ENCODE measurements around the gene SLC29A3. TPM values are rescaled to one million over a fixed set of nuclear protein-coding genes. Genes with fewer than 3 reads are reported as not detected.
"Not testable (repeated sequence)": the region's sequence is repeated elsewhere in the genome, so short reads cannot be mapped to it uniquely, and the experiment has no call there.

The SLC29A3 gene
- total RNA-seq = 1 to 10 TPM; 2.6 to 3.2 TPM

DNA sequence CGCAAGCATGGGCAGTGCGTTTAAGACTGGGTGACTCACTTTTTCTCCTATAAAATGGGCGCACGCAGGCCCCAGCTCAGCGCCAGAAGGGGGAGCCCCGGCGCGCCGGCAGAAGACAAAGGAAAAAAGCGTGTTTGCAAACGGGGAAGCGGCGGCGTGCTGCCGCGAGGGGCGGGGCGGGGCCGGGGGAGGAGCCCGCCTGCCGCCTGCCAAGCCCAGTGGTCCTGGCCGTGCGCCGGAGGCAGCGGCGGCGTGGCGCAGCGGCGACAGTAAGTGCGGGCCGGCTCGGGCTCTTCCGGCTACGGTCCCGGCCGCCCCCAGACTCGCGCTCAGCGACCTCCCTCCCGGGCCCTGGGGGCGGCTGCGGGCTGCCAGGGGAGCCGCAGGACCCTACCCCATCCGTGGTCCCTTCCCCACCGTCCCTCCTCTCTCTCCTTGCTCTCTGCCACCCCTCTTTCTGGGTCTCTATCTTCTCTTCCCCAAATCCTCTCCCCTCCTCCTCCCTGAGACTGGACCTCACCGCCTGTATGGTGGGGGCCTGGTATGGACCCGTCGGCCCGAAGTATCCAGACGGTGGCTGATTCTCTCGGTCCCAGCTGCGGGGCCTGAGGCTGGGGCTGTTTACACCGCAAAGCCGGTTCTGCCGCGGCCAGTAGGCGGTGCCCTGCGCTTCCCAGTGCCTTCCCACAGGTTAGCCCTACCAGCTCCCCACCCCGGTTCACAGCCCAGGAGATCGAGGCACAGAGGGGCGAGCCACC lies at the start of gene SLC29A3:
SLC29A3 (plus strand) TSS at position 218 of the 758 bp plus-strand sequence; CDS start at position 269, 51 bp downstream.
- Mint-ChIP-seq H3K36me3 (ENCODE audit: low read depth) (peaks cover 7% of the 10 kb centered on the region), H3K4me1 (peaks cover 23% of the 10 kb centered on the region), H3K27ac (peak within 1 kb of the TSS; percentile 55), H3K27me3 (no peaks in the 10 kb centered on the region), H3K4me3 (peak within 1 kb of the TSS; percentile 87), H3K9me3 (no peaks in the 10 kb centered on the region)
- CTCF ChIA-PET = interaction anchor here (0.7 to 2.4 kb wide), 16 partner anchors 10 to 577 kb away, joined by 3 to 10 read pairs (median 4); no protein-coding TSS in a partner anchor
- peak; percentile 91 for DNase-seq
- POLR2A ChIA-PET = interaction anchor here (0.9 to 1.5 kb wide), 6 partner anchors 9 to 379 kb away, joined by 3 to 6 read pairs (median 3); no protein-coding TSS in a partner anchor

DNA sequence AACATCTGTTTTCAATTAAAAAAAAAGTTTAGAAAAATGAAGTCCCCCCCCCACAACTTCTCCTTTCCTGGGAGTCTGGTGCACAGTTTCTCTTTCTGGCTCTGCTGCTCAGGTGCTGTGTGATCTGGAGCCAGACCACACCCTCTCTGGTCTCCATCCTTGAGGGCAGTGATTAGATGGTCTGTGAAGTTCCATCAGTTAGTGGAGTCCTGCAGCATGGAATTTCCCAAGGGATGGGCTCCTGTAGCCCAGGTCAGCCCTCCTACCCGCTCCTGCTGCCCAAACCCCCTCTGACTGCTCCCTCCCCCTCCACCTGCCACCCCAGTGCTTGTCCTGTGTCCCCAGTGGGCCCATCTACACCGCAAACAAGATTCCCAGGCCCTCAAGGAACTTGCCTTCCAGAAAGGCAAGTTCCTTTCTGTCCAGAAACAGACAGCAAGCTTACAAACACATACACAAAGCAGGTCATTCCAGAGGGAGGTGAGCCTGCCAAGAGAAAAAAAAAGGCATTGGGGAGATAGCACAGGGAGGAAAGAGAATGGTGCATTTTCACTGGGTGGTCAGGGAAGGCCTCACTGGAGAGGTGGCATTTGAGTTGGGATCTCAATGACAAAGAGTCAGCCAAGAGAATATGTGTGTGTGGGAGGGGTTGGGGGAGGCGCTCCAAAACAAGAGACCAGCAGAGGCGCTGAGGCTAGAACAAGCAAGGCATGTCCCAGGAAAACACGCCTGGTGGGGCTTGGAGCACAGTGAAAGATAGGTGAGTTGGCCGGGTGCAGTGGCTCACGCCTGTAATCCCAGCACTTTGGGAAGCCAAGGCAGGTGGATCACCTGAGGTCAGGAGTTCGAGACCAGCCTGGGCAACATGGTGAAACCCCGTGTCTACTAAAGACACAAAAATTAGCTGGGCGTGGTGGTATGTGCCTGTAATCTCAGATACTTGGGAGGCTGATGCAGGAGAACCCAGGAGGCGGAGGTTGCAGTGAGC lies 49.5 kb upstream of the SLC29A3 start:
- Mint-ChIP-seq H3K4me3 (no peak overlapping the region), H3K4me1 (no peaks in the 10 kb centered on the region), H3K27me3 (no peaks in the 10 kb centered on the region), H3K27ac (no peak overlapping the region), H3K36me3 (ENCODE audit: low read depth) (no peaks in the 10 kb centered on the region), H3K9me3 (no peaks in the 10 kb centered on the region)
- DNase-seq = no peak
- ChIA-PET CTCF (interaction anchor here (0.6 to 2.4 kb wide), 5 partner anchors 10 to 54 kb away, joined by 3 to 7 read pairs (median 3); no protein-coding TSS in a partner anchor), POLR2A (no interaction called here)

DNA sequence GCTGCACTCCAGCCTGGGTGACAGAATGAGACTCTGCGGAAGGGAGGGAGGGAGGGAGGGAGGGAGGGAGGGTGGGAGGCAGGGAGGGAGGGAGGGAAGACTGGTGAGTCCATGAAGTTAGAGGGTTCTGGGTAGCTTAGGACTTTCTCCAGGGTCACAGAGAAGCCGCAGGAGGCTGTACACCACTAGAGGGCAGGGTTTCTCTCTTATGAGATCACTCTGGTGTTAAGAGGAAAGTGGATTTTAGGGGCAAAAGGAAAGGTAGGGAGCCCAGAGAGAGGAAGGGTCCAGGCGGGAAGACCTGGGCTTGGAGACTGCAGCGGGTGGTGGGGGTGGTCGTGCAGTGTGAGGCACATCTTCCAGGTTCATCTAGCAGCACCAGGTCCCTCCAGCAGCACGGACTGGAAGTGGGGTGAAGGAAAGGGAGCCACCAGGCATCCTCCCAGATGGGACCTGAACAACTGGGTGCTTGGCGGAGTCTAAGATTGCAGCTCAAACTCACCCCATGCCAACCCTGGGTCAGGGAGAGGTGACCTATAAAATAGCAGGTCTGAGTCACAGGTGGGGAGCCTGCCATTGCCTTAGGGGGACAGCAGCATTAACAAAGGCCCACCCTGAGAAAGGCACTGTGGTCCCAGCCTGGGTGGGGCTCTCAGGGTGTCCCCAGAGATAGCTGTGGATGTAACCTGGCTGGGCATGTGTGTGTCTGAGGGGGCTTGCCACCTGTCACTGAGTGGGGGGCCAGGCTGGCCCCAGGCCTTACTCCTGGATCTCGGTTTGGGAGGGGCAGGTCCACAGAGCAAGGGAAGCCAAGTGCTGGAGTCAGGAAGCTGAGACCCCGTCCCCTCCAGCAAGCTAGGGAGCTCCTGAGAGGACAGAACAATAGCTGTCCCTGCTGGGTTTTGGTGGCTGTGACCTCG lies 48.5 kb upstream of the SLC29A3 start:
- POLR2A ChIA-PET = no interaction called here
- Mint-ChIP-seq H3K27me3 (no peaks in the 10 kb centered on the region), H3K9me3 (no peaks in the 10 kb centered on the region), H3K4me3 (no peak overlapping the region), H3K36me3 (ENCODE audit: low read depth) (no peaks in the 10 kb centered on the region), H3K4me1 (no peaks in the 10 kb centered on the region), H3K27ac (no peak overlapping the region)
- peak; percentile 38 for DNase-seq
- CTCF ChIA-PET = interaction anchor here (0.7 to 2.4 kb wide), 7 partner anchors 10 to 55 kb away, joined by 3 to 7 read pairs (median 3); partner anchors contain the start of gene SLC29A3

DNA sequence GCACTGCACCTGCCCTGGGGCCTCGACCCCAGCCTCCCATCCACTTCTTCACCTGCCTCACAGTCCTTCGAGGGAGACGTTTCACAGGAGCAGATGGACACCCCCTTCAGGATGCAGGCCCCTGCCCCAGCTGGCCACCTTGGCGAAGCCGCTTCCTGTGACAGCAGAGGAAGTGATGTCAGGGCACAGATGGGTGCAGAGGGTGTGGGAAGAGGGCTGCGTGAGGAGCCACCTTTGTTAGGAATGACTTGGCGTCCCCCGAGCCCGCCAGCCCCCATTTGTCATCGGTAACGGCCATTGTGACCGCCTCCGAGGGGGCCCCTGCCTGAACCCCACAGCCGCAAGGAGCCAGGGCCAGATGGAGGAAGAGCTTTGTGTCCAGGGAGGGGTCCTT lies 47.4 kb upstream of the SLC29A3 start:
- Mint-ChIP-seq H3K27me3 (no peaks in the 10 kb centered on the region), H3K9me3 (no peaks in the 10 kb centered on the region), H3K27ac (no peak overlapping the region), H3K36me3 (ENCODE audit: low read depth) (no peaks in the 10 kb centered on the region), H3K4me3 (no peak overlapping the region), H3K4me1 (no peaks in the 10 kb centered on the region)
- ChIA-PET CTCF (interaction anchor here (1.3 to 2.4 kb wide), 3 partner anchors 9 to 47 kb away, joined by 3 to 7 read pairs (median 4); partner anchors contain the start of gene SLC29A3), POLR2A (no interaction called here)
- no peak for DNase-seq

DNA sequence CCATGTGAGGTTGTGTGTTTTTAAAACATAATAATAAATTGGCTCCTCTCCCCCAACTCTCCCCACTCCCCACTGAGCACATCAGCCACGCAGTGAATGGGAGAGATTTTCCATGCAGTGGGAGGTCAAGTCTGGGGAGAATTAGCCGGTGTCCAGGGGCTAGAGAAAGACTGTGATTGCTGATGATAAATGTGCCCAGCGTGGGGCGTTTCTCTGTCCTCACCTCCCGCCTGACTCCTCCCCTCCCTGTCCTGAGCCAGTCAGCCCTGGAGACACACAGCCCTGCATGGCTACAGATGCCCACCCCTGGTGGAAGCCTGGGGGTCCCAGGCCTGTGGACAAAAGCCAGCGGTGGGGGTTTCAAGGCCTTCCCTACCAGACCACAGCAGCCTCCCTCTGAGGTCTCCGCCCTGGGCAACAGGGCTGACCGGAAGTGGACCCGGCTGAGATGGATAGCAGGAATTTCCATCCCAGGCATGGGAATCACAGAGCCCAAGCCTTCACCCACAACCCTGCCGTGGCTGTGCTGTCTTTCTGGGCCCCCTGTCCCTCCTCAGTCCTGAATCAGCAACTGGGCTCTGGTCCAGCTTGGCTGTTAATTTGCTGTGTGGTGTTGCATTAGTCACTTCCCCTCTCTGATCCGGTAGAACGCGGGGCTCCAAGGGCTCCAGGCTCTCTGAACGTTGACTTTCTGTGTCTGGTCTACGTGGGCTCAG lies 46.8 kb upstream of the SLC29A3 start:
- Mint-ChIP-seq H3K36me3 (ENCODE audit: low read depth) (no peaks in the 10 kb centered on the region), H3K27ac (no peak overlapping the region)
- CTCF ChIA-PET = interaction anchor here (2.4 kb wide), 1 partner anchor 13 kb away, joined by 7 read pairs; no protein-coding TSS in a partner anchor

DNA sequence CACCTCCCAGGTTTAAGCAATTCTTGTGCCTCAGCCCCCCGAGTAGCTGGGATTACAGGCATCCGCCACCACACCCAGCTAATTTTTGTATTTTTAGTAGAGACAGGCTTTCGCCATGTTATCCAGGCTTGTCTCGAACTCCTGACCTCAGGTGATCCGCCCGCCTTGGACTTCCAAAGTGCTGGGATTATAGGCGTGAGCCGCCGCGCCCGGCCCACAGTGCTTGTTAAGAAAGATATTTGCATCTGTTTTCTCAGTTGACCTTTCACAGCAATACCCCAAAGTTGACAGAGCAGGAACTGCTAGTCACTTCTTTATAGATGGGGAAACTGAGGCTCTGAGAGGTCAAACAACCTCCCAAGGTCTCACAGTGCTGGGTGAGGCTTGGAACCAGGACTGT lies 46.1 kb upstream of the SLC29A3 start:
- CTCF ChIA-PET; POLR2A ChIA-PET; H3K36me3 Mint-ChIP-seq (ENCODE audit: low read depth); H3K9me3 Mint-ChIP-seq; H3K27ac Mint-ChIP-seq; H3K4me1 Mint-ChIP-seq; DNase-seq; H3K27me3 Mint-ChIP-seq; H3K4me3 Mint-ChIP-seq: not testable (repeated sequence)

More for the DNA sequence above, 46.8 kb upstream of the SLC29A3 start:
- no peaks in the 10 kb centered on the region for H3K27me3 Mint-ChIP-seq
- no peaks in the 10 kb centered on the region for H3K4me1 Mint-ChIP-seq
- no peak for DNase-seq
- H3K4me3 Mint-ChIP-seq = no peak overlapping the region
- POLR2A ChIA-PET = no interaction called here
- H3K9me3 Mint-ChIP-seq = no peaks in the 10 kb centered on the region

DNA sequence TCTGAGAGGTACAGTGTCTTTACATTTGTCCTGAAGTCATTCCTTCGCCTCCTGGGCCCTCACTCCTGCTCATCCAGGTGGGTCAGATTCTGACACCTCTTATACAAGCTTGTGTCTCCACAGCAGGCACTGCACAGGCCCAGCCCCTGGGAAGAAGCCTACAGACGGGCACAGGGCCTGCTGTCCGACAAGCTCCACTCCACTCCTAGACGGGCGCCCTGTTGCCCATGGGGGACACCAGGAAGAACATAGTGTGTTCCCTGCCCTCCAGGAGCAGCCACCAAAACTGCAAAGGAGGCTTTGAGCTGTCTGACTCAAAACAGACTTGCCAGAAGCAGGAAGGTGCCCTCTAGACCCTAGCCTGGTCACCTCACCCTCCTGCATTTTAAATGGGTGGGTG lies 45.6 kb upstream of the SLC29A3 start:
- Mint-ChIP-seq H3K27me3 (no peaks in the 10 kb centered on the region), H3K27ac (no peak overlapping the region), H3K9me3 (no peaks in the 10 kb centered on the region), H3K4me1 (no peaks in the 10 kb centered on the region), H3K36me3 (ENCODE audit: low read depth) (no peaks in the 10 kb centered on the region), H3K4me3 (no peak overlapping the region)
- DNase-seq = no peak
- ChIA-PET POLR2A (no interaction called here), CTCF (no interaction called here)

DNA sequence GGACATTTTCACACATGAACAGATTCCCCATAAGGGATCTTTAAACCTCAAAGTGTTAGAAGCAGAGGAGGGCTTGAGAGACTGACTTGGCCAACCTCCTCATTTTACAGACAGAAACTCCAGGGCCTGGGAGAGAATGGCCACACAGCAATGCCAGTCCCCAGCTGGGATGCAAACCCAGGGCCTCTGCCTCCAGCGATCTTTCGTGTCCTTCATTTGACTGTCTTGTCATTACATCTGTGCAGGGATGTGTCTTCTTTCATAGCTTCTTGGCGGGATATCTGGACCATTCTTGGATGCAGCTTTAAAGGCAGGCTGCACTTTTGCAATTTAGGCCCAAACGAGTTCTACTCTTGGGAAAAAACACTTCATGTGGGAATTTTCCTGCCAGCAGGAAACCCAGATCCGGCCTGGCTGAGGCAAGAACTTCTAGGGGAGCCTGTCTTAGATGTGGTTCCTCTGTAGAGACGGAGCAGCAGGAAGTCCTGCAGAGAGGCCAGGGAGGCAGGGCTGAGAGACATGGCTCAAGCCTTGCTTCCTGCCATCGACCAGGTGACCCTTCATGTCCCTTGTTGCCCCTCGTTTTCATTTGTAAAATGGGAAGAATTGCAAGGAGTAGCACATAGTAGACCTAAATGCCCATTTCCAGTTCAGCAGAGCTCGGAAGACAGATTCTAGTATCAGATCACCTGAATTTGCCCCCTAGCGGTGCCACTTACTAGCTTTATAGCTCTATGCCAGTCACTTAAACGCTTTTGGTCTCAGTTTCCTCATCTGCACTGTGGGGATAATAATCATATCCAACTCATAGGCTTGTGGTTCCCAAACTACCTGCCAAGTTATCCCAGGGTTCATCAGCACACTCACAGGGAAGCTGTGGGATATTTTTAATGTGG lies 43.9 kb upstream of the SLC29A3 start:
- ChIA-PET POLR2A (no interaction called here), CTCF (no interaction called here)
- H3K9me3 Mint-ChIP-seq = no peaks in the 10 kb centered on the region
- no peak overlapping the region for H3K4me3 Mint-ChIP-seq
- H3K36me3 Mint-ChIP-seq (ENCODE audit: low read depth) = no peaks in the 10 kb centered on the region
- H3K27me3 Mint-ChIP-seq = no peaks in the 10 kb centered on the region
- DNase-seq = no peak
- no peak overlapping the region for H3K27ac Mint-ChIP-seq
- no peaks in the 10 kb centered on the region for H3K4me1 Mint-ChIP-seq

DNA sequence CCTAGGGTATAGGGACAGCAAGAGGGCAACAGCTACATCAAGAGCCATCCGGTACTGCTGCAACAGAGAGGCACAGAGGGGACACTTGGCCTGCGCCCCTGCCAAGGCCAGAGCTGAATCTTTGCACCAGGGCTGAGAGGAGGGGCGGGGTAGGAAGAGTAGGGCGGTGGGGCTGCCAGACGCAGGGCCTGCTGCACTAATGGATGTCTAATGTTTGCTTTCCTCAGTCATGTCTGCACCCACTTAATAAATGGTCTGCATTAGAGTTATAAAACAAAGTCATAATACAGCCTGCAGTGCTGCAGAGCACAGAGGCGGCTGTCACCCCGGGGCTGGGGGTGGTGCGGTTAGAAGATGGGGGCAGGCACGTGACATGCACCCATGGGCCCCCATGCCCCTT lies 42.2 kb upstream of the SLC29A3 start:
- CTCF ChIA-PET = no interaction called here

DNA sequence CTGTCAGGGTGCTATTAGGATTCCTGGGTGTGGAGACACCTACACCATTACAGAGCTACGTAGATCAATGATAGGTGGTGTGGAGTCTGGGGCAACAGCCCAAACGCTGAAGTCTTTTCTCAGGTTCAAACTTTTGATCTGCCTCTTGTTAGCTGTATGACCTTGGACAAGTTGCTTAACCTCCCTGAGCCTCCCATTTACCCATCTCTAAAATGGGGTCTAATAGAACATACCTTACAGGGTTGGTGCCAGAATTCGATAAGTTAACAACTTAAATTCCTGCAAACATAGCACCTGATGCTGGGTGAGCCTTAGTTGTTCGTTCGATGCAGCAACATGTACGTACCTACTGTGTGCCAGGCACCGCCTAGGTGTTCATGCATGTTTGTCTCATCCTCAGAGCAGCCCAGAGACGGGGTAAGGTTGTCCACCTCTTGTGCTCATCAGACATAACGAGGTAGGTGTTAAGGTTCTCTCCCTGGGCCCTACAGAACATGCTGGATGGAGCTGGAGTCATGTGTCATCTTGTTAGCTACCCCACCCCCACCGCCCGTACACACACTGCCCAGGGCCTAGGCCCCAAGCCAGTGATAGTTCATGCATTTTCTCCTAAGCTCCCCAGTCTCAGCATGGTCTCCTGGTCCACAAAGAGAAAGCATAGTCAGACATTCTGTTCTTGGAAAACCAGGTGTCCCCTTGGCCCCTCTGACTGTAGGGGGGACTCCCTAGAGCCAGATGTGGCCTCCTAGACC lies 41.0 kb upstream of the SLC29A3 start:
- DNase-seq = no peak
- Mint-ChIP-seq H3K36me3 (ENCODE audit: low read depth) (no peaks in the 10 kb centered on the region), H3K9me3 (no peaks in the 10 kb centered on the region), H3K4me3 (no peak overlapping the region), H3K4me1 (no peaks in the 10 kb centered on the region), H3K27me3 (no peaks in the 10 kb centered on the region), H3K27ac (no peak overlapping the region)
- ChIA-PET POLR2A (no interaction called here), CTCF (no interaction called here)

More for the DNA sequence above, 42.2 kb upstream of the SLC29A3 start:
- Mint-ChIP-seq H3K9me3 (no peaks in the 10 kb centered on the region), H3K4me3 (no peak overlapping the region), H3K4me1 (no peaks in the 10 kb centered on the region), H3K36me3 (ENCODE audit: low read depth) (no peaks in the 10 kb centered on the region), H3K27me3 (no peaks in the 10 kb centered on the region), H3K27ac (no peak overlapping the region)
- no peak for DNase-seq
- POLR2A ChIA-PET = no interaction called here
